ENCODE data around the gene RBCK1.

DNA sequence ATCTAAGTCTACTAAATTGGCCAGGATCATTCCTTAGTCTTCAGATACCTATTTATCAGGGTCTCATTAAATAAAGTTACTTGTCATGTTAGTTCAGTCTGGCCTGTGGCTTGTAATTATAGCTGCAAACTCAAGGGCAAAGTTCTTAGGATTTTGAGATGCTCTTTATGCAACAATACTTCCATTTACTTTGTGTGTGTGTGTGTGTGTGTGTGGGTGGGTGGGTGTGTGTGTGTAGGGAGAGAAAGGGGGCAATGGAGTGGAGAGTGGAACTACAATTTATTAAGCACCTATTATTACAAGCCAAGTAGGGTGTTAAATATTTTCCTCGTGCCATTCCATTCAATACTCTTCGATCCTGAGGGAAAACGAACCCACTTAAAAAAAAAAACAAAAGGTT lies 71.9 kb downstream of the RBCK1 start:
- TF ChIP-seq, protein P1, sequence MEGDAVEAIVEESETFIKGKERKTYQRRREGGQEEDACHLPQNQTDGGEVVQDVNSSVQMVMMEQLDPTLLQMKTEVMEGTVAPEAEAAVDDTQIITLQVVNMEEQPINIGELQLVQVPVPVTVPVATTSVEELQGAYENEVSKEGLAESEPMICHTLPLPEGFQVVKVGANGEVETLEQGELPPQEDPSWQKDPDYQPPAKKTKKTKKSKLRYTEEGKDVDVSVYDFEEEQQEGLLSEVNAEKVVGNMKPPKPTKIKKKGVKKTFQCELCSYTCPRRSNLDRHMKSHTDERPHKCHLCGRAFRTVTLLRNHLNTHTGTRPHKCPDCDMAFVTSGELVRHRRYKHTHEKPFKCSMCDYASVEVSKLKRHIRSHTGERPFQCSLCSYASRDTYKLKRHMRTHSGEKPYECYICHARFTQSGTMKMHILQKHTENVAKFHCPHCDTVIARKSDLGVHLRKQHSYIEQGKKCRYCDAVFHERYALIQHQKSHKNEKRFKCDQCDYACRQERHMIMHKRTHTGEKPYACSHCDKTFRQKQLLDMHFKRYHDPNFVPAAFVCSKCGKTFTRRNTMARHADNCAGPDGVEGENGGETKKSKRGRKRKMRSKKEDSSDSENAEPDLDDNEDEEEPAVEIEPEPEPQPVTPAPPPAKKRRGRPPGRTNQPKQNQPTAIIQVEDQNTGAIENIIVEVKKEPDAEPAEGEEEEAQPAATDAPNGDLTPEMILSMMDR (IDR thresholded peaks at IDR 0.05; ENCODE audit: poor library complexity, severe bottlenecking) = no peak
- TF ChIP-seq POLR2AphosphoS5 (IDR thresholded peaks at IDR 0.05) (no peak), SMC3 (conservative IDR thresholded peaks at IDR 0.05; ENCODE audit: poor library complexity) (no peak), EZH2 (IDR thresholded peaks at IDR 0.05; ENCODE audit: borderline replicate concordance, insufficient read depth, low read length, poor library complexity, severe bottlenecking) (no peak)

Measured in neural cell (in vitro differentiated cells).